HG02970 (cell line): ENCODE results near the gene MATN4.

Experiments
- ATAC-seq: cut with Tn5 transposase; IDR thresholded peaks from one replicate; pipeline ENCODE4 v1.9.1; 2021; ENCODE audit warnings: mild to moderate bottlenecking, moderate library complexity, moderate number of reproducible peaks; ENCODE audit not compliant: unreplicated experiment, low FRiP score

MATN4 gene

DNA sequence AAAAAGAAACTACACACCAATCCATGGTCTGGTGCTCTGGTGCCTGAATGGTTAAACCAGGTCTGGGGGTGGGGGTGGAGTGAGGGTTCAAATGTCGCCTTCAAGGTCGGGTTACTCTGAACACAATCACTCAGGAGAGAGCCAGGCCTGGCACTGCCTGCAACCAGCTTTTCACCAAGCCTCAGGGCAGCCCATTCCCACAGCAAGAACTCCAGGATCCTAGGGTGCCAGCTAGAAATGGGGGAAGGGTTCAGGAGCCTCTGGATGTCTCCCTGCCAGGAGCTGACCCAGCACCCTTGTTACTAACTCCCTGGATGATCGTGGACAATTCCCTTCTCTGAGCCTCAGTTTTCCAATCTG is 33.5 kb upstream of the MATN4 start:
- no peak for ATAC-seq

GRCh38 chr20:45340951-45341350 is 32.9 kb upstream of the MATN4 start:
- ATAC-seq, result no peak

GRCh38 chr20:45340236-45340847 is 32.2 kb upstream of the MATN4 start:
- ATAC-seq, result no peak

DNA sequence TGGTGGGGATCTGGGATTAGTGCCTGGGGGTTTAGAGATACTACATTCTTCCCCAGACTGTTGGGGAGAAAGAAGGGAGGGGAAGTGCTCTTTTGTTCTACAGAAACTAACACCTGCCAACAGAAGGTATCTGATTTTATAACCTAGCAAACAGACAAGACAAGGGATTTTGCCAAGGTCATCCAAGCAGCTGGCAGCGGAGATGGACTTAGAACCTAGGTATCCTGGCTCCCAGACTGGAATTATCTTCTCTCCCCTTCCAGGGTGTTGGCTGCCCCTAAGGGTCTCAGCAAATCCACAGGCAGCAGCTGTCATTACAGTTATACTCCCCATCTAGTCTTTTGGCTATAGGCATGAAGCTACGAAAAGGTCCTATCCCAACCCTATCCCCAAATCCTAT is 31.7 kb upstream of the MATN4 start:
- no peak for ATAC-seq

DNA sequence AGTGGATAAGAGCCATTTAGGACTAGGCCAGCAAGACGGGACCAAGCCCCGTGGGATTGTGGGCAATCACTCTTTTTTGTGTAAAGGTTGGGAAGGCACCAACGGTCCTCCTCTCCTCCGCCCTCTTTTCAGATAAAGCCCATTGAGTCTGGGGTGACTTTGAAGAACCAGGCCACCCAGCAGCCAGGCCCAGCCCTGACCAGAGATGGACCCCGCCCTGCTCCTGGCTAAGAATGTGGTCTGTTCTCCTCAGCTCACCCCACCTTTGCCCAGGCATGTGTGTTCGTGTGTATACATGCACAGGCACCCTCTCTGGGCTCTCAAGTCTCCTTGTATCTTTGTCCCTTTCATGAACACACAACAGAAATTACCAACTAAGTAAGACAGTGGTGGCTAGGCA is 31.0 kb upstream of the MATN4 start:
- no peak for ATAC-seq

- ATAC-seq, result no peak
These were observed 30.3 kb upstream of the MATN4 start for GRCh38 chr20:45338121-45339030.

- ATAC-seq, result no peak
These were observed 29.4 kb upstream of the MATN4 start for GRCh38 chr20:45337367-45338120.

DNA sequence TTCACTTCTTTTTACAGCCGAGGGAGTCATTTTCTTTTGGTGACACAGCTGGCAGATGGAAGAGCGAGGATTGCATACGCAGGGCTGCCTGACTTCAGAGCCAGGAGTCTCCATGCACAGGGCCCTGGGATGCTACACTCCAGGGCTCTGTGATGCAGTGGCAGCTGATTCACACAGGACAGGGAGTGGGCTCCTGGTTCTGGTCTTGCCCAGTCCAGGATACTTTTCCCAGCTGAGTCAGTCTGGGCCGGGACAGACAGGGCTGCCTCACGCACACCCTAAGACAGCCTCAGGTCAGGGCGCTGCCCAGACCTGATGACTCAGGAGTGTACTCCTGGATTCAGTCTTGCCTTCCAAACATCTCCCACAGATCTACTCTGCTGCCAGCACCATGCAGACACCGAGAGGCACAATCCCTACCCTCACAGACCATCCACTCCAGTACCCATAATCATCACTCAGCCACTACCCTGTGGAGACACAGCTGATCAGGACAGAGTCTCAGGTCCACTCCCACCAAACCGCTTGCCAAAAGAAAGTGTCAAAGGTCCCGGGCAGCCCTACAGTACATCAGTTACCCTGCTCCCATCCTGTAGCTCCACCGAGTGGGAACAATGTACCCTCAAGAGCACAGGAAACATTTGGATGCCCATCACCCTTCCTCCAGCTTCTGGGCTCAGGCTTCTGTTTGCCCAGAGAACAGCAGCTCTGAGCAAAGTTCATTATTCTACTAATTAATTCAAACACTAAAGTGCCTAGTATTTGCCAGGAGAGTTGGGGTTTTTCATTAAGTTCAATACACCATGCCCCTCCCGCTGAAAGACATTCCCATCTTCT is 28.6 kb upstream of the MATN4 start:
- ATAC-seq, result no peak

GRCh38 chr20:45330476-45330875 is 22.4 kb upstream of the MATN4 start:
- no peak for ATAC-seq

- no peak for ATAC-seq
These were observed 21.6 kb upstream of the MATN4 start for GRCh38 chr20:45329497-45330319.

GRCh38 chr20:45328451-45328850 is 20.4 kb upstream of the MATN4 start:
- no peak for ATAC-seq

DNA sequence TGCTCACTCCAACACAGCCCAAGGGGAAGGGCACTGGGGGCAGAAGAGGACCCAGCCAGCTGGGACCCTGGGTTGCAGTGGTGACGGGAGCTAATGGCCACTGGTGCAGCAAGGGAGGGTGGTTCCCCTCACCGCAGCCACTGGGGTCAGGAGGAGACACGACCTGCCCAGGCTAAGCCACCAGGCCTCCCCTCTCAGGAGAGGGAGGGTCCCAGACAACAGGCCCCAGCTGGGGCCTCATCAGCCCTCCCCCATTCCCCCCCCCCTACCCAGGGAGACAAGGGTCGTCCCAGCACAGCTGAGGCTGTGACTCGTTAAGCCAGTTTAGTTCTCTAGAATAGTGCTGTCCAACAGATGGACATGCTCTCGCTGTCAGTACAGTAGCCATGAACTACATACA is 17.3 kb upstream of the MATN4 start:
- no peak for ATAC-seq

DNA sequence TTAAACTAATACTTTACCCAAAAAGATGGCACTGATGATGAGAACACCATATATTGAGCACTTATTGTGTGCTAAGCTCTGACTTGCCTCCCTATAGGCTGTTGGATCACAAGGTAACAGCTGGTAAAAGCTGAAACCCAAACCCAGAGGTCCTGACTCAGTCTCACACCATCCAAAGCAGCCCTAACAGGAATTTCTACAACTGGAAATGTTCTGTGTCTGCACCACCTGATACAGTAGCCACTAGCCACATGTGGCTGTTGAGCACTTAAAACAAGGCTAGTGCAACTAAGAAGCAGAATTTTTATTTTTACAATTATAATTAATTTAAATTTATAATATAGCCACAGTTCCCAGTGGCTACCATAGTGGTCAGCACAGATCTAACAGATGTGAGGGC is 15.6 kb upstream of the MATN4 start:
- ATAC-seq, result no peak

DNA sequence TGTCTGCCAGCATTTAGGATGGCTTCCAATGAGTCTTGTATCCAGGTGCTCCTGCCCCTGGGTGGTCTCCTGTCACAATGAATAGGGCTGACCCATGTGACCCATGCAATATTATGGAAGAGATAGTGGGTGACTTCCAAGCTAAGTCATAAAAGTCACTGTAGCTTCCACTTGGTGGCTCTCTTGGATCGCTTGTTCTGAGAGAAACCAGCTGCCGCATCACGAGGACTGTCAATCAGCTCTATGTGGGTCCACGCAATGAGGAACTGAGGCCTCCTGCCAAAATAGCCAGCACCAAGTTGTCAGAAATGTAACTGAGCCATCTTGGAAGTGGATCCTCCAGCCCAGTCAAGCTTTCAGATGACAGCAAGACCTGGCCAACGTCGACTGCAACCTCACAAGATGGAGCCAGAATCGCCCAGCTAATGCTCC is 14.9 kb upstream of the MATN4 start:
- no peak for ATAC-seq

- ATAC-seq, result no peak
These were observed 13.0 kb upstream of the MATN4 start for GRCh38 chr20:45320948-45321595.

DNA sequence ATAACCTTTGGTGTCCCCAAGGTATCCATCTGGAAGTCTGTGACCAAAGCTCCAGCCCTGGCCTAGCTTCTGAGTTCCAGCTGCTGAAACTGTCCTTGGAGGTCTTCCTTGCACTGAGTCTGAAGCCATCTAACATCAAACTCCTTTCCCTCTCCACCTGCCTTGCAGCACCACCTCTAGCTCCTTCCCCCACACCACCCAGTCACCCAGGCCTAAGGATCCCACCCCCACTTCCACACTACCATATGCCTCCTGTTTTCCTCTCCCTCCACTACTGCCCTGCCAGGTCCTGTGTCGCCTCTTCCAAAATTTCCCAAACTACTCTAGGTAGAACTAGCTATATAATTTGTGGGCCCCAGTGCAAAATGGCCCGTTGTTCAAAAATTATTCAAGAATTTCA is 10.8 kb upstream of the MATN4 start:
- no peak for ATAC-seq

GRCh38 chr20:45318386-45318939 is 10.4 kb upstream of the MATN4 start:
- ATAC-seq, result no peak

DNA sequence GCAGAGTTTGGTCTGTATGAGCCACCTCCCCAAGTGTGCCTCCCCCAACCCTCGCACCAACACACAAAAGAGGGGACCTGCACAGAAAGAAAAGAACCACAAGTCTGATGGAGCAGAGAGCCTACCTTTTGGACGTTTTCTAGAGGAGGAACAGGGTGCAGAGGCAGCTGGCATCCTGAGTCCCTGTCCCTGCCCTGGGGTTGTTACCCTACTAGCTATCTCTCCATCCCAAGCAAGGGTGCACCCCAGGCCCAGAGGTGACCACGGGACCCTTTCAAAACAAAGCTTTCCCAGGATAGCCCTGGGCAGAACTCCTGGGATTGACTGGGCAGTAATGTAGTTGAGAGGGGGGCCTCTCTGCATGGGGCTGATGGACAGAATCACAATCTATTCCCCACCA is 9.7 kb upstream of the MATN4 start:
- no peak for ATAC-seq
